Parathyroid adenoma (tissue), 2 donors: ENCODE results near the gene PIF1.
A peak's percentile ranks its signal among the peaks of the same experiment; 100 is the strongest.

Experiments used
- H2AFZ ChIP-seq: fragments of 300-600 bp; sonication (generic); one replicate; pipeline ENCODE4 v1.7.0; 2017; ENCODE audit warnings: antibody characterized with exemption, mild to moderate bottlenecking
- H3K27ac ChIP-seq: fragments of 300-600 bp; sonication (generic); one replicate; pipeline ENCODE4 v1.7.0; 2017
- H3K27me3 ChIP-seq: fragments of 300-600 bp; sonication (generic); one replicate; pipeline ENCODE4 v1.7.0; 2017; ENCODE audit warnings: low read length; ENCODE audit not compliant: control insufficient read depth, insufficient read depth
- H3K36me3 ChIP-seq: fragments of 300-600 bp; sonication (generic); one replicate; pipeline ENCODE4 v1.7.0; 2017; ENCODE audit warnings: low read length; ENCODE audit not compliant: control insufficient read depth, insufficient read depth
- H3K4me1 ChIP-seq: fragments of 300-600 bp; sonication (generic); one replicate; pipeline ENCODE4 v1.7.0; 2017; ENCODE audit warnings: control low read depth
- H3K4me2 ChIP-seq: fragments of 300-600 bp; sonication (generic); one replicate; pipeline ENCODE4 v1.7.0; 2017; ENCODE audit warnings: low read length
- H3K4me3 ChIP-seq: fragments of 300-600 bp; sonication (generic); one replicate; pipeline ENCODE4 v1.7.0; 2017; ENCODE audit warnings: low read depth, low read length
- H3K79me2 ChIP-seq: fragments of 300-600 bp; sonication (generic); one replicate; pipeline ENCODE4 v1.7.0; 2017; ENCODE audit warnings: control low read depth
- H3K9ac ChIP-seq: fragments of 300-600 bp; sonication (generic); one replicate; pipeline ENCODE4 v1.7.0; 2017; ENCODE audit warnings: mild to moderate bottlenecking
- H3K9me3 ChIP-seq: fragments of 300-600 bp; sonication (generic); one replicate; pipeline ENCODE4 v1.7.0; 2017; ENCODE audit warnings: low read length; ENCODE audit not compliant: control insufficient read depth
- TF ChIP-seq, protein P1 (sequence below): fragments of 300-600 bp; sonication (generic); IDR thresholded peaks from one replicate; pipeline ENCODE4 v1.7.0; 2017; ENCODE audit warnings: antibody characterized with exemption, mild to moderate bottlenecking
- donor health status: primary hyperparathyroidism.

Gene PIF1

DNA sequence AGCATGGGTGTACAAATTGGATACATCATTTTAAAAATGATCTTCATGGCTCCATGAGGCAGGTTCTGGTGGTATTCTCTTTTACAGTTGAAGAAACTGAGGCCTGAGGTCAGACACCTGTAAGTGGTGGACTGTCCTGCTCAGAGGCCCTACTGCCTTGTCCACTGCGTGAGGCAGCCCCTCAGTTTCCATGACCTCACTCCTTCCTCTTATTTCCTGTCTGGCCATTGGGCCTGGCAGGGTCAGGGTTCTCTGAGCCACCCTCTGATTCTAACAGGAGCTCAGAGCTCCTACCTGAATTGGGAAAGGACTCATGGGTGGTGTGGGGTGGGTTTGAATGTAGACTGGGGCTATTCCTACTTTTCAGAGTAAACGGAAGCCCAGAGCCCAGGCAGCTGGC, 33.8 kb upstream of the PIF1 start:
- Histone ChIP-seq H3K4me3 (no peak overlapping the region), H3K36me3 (no peaks in the 10 kb centered on the region), H3K79me2 (peaks cover 4% of the 10 kb centered on the region), H2AFZ (no peak overlapping the region), H3K4me1 (peaks cover 18% of the 10 kb centered on the region), H3K9ac (no peak overlapping the region), H3K27ac (no peak overlapping the region), H3K27me3 (no peaks in the 10 kb centered on the region), H3K4me2 (no peak overlapping the region), H3K9me3 (no peaks in the 10 kb centered on the region)
- TF ChIP-seq, protein P1, sequence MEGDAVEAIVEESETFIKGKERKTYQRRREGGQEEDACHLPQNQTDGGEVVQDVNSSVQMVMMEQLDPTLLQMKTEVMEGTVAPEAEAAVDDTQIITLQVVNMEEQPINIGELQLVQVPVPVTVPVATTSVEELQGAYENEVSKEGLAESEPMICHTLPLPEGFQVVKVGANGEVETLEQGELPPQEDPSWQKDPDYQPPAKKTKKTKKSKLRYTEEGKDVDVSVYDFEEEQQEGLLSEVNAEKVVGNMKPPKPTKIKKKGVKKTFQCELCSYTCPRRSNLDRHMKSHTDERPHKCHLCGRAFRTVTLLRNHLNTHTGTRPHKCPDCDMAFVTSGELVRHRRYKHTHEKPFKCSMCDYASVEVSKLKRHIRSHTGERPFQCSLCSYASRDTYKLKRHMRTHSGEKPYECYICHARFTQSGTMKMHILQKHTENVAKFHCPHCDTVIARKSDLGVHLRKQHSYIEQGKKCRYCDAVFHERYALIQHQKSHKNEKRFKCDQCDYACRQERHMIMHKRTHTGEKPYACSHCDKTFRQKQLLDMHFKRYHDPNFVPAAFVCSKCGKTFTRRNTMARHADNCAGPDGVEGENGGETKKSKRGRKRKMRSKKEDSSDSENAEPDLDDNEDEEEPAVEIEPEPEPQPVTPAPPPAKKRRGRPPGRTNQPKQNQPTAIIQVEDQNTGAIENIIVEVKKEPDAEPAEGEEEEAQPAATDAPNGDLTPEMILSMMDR = no peak

DNA sequence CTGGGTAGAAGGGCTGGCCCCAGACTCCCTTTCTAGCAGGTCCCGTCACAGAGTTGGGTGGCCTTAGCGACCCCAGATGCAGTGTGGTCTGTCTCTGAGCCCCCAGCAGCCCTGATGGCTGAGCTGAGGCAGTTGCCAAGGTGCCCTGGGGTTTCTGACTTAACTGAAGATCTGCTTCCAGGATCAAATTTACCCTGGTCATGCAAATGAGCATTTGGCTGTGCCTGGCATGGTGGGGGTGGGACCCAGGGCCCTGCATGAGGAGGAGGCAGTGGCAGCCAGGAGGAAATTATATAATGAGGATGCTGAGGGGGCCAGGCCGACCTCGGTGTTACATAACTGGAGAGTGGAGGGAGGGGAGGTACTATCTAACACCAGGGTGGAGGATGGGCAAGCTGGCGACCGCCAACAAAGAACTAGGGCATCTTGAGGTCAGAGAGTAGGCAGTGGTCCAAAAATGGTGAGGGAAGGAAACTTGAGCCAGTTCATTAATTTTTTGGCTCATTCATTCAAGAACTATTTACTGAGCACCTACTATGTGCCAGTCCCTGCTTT, 32.7 kb upstream of the PIF1 start:
- H3K79me2 ChIP-seq = peaks cover 4% of the 10 kb centered on the region
- no peak overlapping the region for H3K4me3 ChIP-seq
- H3K4me2 ChIP-seq = no peak overlapping the region
- TF ChIP-seq, protein P1 = no peak
- H3K36me3 ChIP-seq = no peaks in the 10 kb centered on the region
- H3K4me1 ChIP-seq = peaks cover 18% of the 10 kb centered on the region
- peak overlapping the region; percentile 68 for H2AFZ ChIP-seq
- peak overlapping the region; percentile 81 for H3K27ac ChIP-seq
- H3K9me3 ChIP-seq = no peaks in the 10 kb centered on the region
- H3K9ac ChIP-seq = no peak overlapping the region
- no peaks in the 10 kb centered on the region for H3K27me3 ChIP-seq

DNA sequence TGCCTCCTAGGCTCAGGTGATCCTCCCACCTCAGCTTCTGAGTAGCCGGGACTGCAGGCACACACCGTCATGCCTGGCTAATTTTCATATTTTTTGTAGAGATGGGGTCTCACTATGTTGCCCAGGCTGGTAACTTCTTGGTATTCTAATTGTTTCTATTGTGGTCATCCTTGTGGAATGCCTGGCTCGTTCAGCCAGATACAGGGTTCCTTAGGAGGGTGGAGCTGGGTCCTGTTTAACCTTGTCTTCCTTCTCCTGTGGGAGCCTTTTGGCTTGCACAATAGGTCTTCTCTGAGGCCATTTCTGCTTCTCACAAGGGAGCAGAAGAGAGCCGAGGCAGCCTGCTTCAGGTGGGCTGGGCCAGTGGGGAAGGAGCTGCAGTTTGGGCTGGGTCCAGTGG, 32.0 kb upstream of the PIF1 start:
- no peaks in the 10 kb centered on the region for H3K9me3 ChIP-seq
- H2AFZ ChIP-seq = peak overlapping the region; percentile 68
- no peak overlapping the region for H3K4me3 ChIP-seq
- no peak overlapping the region for H3K4me2 ChIP-seq
- TF ChIP-seq, protein P1 = no peak
- H3K27me3 ChIP-seq = no peaks in the 10 kb centered on the region
- H3K9ac ChIP-seq = no peak overlapping the region
- peak overlapping the region; percentile 81 for H3K27ac ChIP-seq
- peaks cover 4% of the 10 kb centered on the region for H3K79me2 ChIP-seq
- no peaks in the 10 kb centered on the region for H3K36me3 ChIP-seq
- peaks cover 18% of the 10 kb centered on the region for H3K4me1 ChIP-seq

DNA sequence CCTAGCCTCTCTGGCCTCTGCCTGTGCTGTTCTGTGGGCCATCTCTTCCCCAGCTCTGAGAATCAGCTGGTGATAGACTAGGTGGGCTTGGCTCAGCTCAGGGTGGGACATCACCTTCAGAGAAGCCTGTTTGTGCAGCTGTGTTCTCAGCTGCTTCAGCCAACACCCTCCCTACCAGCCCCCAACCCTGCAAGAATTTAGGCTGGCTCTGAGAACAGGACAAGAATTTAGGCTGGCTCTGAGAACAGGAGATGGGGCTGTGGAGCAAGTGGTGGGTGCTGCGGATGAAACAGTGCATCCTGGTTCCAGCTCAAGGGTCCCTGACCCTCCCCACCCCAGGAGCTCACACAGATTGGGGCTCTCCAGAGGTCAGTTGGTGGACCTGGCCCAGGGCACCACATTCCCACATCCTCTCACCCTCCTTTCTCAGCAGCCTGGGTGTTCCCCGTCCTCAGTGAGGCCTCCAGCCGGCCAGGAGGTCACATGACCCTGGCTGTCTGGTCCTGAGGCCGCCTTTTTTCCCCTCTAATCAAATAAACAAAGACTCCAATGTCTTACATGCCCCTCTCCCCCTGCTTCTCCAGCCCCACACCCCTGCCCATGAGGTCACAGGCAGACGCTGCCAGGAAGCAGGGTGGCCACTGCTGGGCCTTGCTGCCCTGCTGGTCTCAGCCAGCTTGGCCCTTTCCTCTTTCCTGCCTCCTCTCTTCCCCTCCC, 31.1 kb upstream of the PIF1 start:
- Histone ChIP-seq H3K4me3 (no peak overlapping the region), H3K79me2 (peaks cover 3% of the 10 kb centered on the region), H3K9me3 (no peaks in the 10 kb centered on the region), H3K4me1 (peaks cover 18% of the 10 kb centered on the region), H3K27ac (peak overlapping the region; percentile 81), H3K36me3 (no peaks in the 10 kb centered on the region), H3K9ac (no peak overlapping the region), H2AFZ (peak overlapping the region; percentile 68), H3K27me3 (no peaks in the 10 kb centered on the region), H3K4me2 (no peak overlapping the region)
- TF ChIP-seq, protein P1 = no peak
